Measurements from ENCODE around the gene GNAL.
"Not testable (repeated sequence)": the region's sequence is repeated elsewhere in the genome, so short reads cannot be mapped to it uniquely, and the experiment has no call there.

The GNAL gene

DNA sequence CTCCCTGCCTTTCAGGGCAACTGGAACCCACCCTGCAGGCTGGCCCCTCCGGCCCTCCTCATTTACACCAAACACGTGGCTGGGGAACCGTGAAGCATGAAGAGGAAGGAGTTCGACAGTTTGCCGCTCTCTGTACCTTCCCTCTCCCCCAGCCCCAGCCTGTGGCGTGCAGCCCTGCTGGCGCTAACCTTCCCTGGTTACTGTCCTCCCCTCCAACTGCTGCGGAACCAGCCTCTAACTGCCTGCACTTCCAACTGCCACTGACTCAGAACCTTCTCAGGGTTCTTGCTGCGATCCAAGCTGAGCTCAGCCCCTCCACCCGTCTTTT, 19.2 kb upstream of the GNAL start:
- DNase-seq = no peak

DNA sequence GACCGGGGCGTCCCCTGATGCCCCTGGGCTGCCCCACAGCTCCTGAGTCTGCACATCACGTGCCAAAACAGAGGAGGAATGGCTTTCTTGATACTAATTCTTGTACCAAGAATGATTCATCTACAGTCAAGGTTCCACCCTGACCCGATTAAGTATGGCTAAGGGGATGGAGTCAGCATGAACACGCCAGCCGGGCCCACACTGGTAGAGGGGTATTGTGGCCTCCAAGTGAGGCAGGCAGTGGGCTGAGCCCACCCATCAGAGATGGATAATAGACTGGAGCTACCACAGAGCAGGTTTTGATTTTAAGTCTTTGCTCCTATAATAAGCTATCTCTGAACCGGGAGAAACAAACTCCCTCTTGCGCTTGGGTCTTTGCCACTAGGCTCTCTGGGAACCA, 17.9 kb upstream of the GNAL start:
- DNase-seq = no peak

DNA sequence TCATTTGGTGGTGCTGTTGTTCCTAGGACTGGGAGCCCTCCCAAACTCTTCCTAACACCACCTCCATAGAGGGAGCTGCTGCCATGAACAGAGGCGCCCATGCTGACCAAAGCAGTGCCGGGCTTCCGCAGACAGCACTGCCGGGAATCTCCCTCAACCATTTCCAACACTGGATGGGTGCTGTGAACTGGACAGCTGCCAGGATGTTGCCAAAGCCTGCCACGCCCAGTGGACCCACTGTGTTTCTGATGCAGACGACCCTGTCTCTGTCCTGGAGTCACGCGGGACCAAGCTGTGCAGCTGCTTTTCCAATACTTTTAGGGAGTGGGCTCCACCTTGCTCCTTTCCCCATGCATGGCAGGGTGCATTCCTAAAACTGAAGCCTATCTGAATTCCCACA, 16.9 kb upstream of the GNAL start:
- no peak for DNase-seq

DNA sequence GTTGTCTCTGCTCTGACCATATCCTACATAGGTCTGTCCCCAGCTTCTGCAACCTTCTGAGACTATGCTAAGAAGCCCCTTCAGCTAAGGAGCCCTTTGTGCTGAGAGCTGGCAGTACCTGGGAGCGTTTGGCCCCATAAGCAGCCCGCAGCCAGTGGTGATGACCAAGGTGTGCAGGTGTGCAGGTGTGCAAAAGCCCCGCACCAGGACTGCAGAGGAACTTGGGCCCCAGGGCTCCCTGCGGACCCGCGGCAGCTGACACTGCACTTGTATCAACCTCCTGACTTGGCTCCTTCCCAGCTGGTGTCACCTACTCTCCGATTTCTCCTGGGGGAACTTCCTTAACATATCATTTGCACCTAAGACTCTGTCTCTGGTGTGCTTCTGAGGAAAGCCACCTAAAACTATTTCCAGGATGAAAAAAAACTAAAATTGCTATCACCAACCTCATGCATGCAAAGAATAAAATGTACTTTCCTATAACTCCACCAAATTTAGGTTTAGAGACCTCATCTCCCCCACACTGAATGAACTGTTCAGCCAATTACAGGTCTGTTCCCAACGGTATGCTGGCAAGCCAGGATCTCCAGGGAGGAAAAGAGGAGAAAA, 16.1 kb upstream of the GNAL start:
- DNase-seq = no peak

DNA sequence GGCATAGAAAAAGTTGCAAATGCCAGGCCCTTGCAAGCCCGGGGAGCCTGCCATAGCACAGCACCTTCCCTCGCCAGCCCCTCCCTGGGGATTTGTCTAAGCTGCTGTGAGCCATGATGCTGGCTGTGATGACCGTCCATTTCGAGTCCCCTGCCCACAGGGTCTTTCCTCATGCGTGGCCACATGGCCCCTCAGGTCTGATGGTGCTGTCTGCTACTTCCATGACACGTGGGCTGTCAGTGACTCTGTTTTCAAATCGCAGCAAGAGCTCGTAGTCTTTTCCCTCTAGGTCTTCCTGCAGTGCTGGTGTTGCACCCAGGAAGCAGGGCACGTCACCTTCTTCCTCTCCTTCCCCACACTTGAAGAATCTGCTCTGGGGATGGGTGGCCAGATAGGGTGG, 15.5 kb upstream of the GNAL start:
- no peak for DNase-seq

DNA sequence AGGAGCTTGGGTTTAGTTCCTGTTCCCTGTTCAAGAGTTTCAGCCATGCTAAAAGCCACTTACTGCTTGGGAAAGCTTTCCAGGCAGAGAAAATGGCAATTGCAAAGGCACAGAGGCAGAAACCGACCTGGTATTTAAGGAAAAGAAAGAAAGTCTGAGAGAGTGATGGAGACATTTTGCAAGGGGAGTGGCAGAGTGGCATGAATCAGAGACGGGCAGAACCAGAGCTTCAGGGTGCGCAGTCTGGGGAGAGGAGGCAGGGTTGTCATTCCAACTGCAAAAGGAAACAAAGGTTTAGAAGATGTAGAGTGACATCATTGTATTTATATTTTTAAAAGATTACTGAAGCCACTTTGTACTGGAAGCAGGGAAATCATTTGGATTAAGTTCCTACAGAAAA, 14.9 kb upstream of the GNAL start:
- no peak for DNase-seq

DNA sequence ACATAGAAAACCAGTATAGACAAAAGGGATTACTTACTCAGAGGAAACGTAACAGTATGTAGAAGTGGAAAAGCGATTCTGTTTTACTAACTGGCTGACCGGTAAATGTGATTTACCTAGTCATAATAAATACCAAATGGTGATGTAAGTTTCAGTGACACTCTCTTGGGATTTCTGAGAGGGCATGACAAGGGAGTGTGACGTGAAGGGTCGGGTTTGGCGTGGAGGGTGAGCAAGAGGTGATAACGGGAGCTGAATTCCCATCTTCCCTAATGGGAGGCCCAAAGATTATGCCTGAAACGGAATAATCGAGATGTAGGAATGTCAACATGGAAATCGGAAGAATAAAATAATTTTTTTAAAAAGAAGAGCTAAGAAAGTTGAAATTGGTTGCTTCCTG, 12.7 kb upstream of the GNAL start:
- DNase-seq = no peak

DNA sequence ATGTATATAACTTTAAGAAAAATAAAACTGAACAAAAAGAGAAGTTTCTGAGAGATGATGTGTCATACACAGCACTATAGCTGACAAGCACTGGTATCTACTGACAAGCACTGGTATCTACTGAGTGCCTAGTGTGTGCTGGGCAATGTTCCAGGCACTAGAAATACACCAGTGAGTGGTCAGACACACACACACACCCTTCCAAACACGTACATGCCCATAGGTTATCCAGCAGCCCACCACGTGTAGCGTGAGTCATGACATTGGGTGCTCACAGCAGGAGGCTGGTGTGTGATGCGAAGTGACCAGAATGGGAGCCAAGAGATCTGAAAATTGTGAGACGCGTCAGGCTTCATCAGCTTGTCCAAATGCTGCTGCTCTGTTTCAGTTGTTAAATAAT, 12.2 kb upstream of the GNAL start:
- DNase-seq = no peak

DNA sequence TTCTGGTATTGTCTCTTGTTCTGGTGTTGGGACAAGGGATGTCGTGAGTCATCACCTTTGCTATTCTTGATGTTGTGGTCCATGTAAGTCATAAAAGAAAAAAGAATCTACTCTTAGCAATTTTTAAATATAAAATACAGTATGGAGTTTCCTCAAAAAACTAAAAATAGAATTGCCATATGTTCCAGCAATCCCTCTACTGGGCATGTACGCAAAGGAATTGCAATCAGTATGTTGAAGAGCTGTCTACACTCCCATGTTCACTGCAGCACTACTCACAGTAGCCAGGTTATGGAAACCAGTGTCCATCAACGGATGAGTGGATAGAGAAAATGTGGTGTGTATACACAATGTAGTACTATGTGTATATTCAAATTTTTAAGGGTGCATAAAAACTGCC, 10.9 kb upstream of the GNAL start:
- DNase-seq = no peak

DNA sequence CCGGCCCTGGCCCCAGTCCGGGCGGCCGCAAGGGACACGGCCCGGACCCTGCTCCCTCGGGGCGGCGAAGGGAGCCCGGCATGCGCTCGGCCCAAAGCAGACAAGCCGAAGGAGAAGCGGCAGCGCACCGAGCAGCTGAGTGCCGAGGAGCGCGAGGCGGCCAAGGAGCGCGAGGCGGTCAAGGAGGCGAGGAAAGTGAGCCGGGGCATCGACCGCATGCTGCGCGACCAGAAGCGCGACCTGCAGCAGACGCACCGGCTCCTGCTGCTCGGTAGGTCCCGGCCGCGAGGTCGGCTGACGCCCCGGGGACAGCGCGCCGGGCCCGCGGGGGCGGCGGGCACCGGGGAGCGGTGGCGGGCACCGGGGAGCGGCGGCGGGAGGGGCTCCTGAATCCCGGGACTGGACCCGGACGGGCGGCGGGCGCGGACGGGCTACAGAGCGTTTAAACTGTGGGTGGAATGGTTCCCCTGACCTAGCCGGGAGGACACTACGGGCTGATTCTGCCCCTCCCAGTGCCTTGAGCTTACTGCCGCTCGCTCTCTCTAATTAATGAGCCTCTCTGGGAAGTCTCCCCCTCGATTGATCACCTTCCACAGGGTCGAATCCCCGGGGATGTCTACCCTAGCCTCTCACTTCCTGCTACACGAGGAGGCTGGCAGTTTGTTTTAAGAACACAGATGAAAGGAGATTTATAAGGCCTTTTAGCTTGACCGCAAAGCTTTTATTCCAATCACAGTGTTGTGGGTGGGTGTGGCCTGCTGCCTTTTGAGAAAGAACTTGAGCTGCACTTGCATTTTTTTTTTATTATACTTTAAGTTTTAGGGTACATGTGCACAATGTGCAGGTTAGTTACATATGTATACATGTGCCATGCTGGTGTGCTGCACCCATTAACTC, 853 bp downstream of the GNAL start:
- DNase-seq = peak; percentile 6

DNA sequence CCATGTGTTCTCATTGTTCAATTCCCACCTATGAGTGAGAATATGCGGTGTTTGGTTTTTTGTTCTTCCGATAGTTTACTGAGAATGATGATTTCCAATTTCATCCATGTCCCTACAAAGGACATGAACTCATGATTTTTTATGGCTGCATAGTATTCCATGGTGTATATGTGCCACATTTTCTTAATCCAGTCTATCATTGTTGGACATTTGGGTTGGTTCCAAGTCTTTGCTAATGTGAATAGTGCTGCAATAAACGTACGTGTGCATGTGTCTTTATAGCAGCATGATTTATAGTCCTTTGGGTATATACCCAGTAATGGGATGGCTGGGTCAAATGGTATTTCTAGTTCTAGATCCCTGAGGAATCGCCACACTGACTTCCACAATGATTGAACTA, 1.6 kb downstream of the GNAL start:
- not testable (repeated sequence) for DNase-seq

DNA sequence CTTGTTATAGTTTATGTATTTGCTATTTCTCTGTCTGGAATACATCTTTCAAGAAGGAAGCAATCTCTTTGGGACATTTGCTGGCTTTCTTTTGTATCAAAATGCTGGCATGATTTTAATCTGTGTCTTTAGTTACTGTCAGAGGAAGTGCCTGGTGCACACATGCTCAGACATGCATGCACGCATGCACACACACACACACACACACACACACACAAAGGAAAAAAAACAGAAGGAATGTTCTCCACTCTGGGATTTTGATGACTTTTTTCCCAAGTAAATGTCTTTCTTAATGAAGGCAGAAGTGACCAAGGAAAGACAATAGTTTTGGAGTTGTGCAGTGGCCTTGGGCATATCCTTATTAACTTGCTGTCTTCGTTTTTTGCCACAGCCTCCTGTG, 6.7 kb downstream of the GNAL start:
- DNase-seq = no peak

DNA sequence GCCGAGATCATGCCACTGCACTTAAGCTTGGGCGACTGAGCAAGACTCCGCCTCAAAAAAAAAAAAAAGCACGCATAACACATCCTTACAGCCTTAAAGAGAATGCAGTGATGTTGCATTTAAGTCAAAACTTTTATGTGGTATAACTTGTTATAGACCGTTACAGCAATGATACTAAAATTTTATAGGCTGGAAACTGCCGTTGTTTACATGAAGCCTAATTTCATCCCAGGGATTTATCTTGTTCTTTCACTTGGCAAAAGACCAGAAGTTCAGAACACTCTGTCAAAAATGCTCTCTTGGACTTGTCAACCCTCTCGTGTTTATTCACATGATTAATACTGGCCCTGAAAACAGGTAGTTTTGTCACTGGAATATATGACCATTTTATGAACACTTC, 7.4 kb downstream of the GNAL start:
- DNase-seq = no peak

DNA sequence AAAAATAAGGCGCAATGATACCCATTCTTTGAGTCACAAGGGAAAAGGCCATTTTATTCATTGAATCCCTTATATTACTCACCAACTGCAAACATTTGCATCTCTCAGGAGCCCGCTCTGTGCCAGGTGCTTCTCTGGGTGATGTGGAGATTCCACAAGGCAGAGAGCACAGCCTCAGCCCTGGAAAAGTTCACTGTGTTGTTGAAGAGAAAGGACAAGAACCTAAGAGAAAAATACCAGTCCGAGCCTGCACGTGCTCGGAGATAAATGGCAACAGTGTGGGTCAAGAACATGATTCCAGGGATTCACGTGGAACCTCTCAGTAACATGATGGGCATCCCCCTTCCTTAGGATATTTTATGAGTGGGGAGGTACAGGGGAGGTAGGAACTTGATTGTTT, 11.8 kb downstream of the GNAL start:
- no peak for DNase-seq

DNA sequence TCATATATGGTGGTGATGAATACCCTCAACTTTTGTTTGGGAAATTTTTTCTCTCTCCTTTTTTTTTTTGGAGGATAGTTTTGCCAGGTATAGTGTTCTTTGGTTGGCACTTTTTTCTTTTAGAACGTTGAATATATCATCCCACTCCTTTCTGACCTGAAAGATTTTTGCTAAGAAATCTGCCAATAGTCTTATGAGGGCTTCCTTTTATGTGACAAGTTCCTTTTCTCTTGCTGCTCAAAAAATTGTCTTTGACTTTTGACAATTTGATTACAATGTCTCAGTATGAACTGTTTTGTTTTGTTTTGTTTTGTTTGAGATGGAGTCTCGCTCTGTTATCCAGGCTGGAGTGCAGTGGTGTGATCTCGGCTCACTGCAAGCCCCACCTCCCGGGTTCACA, 21.5 kb downstream of the GNAL start:
- DNase-seq = no peak

DNA sequence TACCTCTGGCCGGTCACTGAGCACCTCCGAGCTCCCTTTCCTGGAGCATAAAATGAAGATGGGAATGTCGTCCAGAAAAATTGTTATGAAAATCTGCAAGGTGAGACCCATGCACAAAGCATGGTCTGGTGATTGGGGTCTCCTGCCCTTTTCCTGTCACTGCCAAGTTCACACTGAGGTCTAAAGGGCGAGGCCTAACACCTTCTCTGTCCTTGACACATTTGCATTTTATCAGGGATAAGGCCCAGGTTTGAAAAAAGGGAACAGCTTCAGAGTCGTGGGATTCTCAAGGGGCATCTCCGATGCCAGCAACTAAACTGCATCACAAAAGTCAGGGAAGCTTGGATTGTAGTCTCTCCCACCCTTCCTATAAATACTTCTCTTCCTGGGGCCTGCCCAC, 24.7 kb downstream of the GNAL start:
- DNase-seq = no peak

DNA sequence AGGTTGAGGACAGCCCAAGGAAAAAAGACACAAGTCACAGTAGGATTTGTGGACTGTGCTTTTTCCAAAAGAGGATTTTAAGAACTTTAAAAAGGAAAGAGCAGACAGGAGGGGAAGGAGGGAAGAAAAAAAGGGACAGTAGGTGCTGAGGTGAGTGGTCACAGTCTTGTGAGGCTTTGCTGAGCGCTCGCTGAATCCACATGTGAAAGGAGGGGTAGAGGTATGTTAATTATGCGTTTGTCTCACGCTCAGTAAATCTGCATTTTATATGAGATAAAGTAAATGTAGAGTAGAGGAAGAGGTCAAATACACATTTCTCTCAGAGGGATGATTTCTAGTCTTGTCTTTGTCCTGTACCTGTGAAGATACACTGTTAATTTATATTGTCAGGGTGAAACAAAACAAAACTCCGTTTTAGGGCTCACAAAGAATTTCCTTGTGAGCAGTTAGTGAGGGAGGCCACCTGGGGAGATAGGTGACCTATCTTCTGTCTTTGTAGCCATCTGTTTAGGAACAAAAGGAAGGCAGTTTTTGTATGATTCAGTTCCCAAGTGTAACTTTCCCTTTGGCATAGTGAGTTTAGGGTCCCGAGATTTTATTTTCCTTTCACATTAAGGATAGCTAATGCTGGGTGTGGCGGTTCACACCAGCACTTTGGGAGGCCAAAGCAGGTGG, 25.3 kb downstream of the GNAL start:
- DNase-seq = no peak

DNA sequence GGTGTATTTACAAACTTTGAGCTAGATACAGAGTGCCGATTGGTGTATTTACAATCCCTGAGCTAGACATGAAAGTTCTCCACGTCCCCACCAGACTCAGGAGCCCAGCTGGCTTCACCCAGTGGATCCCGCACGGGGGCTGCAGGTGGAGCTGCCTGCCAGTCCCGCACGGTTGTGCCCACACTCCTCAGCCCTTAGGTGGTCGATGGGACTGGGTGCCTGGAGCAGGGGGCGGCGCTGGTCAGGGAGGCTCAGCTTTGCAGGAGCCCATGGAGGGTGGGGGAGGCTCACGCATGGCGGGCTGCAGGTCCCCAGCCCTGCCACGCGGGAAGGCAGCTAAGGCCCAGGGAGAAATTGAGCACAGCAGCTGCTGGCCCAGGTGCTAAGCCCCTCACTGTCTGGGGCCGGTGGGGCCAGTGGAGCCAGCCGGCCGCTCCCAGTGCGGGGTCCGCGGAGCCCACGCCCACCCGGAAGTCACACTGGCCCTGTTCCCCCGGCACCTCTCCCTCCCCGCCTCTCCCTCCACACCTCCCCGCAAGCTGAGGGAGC, 27.8 kb downstream of the GNAL start:
- not testable (repeated sequence) for DNase-seq

DNA sequence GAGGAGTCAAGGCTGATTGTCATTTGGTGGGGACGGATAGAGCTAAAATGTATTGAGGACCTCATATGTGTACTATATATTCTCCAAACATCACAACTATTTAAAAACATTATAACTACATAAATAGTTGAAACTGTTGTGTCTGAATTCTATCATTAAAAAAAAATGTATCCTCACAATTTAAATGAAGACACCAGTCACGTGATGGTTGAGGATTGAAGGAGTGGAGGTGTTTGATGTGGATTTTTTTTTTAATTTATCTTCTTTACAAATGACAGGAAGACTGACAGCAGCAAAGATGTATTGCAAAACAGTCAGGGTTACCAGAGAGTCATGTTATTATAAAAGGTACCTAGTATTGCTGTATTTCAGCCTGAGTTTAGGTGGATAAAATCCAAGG, 30.0 kb downstream of the GNAL start:
- no peak for DNase-seq

DNA sequence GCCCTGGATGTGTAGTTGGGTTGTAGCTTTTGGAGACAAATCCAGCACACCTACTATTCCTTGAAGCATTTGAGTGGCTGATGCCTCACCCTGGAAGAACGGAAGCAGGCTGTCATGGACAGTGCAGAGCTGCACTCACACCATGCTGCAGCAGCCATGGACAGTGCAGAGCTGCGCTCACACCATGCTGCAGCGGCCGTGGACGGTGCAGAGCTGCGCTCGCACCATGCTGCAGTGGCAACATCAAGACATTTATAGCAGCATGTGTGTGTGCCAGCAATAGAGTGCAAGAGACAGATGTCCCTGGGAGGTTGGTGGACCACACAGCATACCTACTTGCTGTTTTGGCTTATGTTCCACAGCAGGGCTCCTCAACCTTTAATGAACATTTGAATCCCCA, 30.6 kb downstream of the GNAL start:
- no peak for DNase-seq

DNA sequence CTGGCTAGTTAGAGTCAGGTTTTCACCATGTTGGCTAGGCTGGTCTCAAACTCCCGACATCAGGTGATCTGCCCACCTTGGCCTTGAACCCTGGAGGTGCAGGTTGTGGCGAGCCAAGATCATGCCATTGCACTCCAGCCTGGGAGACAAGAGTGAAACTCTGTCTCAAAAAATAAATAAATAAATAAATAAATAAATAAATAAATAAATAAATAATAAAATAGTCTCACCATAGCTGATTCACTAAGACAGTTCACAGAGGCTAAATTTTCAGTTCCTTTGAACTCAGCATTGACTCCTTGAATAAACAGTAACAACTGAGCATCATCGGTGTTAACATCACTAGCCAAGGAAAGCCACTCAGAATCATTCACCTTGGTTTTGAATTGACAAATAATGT, 32.7 kb downstream of the GNAL start:
- no peak for DNase-seq

DNA sequence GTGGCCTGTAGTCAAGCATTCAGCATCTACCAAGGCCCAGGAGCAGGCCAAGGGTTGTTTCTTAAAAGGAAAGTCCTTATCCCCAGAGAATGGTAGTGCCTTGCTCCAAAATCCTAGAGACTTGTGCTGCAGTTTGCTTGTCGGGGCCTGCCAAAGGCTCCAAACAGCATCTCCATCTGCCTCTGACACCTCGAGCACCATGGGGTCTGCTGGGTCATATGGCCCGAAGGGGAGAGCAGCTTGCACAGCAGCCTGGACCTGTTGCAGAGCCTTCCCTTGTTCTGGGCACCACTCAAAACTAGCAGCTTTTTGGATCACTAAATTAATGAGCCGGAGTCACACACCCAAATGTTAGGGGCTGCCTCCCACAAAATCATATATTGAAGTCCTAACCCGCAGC, 35.7 kb downstream of the GNAL start:
- DNase-seq = no peak

DNA sequence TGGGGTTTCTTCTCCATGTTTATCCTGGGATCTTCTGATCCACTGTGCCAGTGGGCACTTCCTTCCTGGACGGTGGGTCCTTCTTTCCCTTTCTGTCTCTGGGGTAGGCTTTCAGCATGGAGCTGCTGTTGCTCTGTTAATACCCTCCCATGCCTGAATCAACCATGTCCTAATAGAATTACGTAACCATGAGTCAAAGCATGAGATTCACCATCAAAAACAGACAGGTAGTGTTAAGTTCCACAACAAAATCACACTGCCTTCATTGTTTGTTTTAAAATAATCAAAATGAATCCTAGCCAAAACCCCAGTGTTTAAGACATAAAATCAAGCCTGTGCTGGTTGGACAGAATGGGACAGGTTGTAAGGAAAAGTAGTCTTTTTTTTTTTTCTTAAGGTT, 37.5 kb downstream of the GNAL start:
- no peak for DNase-seq

DNA sequence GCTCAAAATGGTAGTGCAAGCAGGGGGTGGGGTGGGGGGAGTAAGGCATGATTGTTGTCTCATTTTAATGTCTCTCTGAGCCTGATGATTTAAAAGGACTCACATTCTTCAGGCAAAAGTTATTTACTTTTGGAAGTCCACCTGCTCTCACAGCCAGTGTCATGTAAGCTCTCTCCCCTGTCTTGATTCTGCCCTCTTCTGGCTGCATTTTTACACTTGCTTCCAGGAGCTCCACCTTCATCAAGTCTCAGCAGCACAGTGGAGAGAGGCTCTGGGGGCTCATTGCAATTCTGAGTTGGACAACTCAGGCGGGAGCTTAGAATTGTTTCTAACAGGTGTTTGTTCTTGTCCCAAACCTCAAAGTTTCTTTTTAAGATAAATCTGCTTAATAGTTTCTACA, 39.2 kb downstream of the GNAL start:
- no peak for DNase-seq

Data from activated CD4-positive, alpha-beta T cell treated with anti-CD3 and anti-CD28 coated beads, Interleukin-10, Interleukin-2, amounts not matched to agents 100 ng/mL and 50 ng/mL, durations not matched to agents 16 hours and 8 hours (primary cell).